Stomach smooth muscle (tissue), 2 donors: ENCODE results near the gene NEUROD2.
"Not testable (repeated sequence)": the region's sequence is repeated elsewhere in the genome, so short reads cannot be mapped to it uniquely, and the experiment has no call there.

Experiments used
- H3K27ac ChIP-seq: one replicate; pipeline ENCODE4 v1.7.0; 2013; ENCODE audit warnings: mild to moderate bottlenecking, low read length, inconsistent platforms
- H3K27me3 ChIP-seq, 2 donors: one replicate each; pipeline ENCODE4 v1.7.0; 2013; ENCODE audit warnings: low read length in 2 of 2; ENCODE audit not compliant: insufficient read depth in 2 of 2, control insufficient read depth in 1 of 2
- H3K36me3 ChIP-seq, 2 donors: one replicate each; pipeline ENCODE4 v1.7.0; 2013; ENCODE audit warnings: low read length in 2 of 2; ENCODE audit not compliant: control insufficient read depth in 2 of 2, insufficient read depth in 2 of 2
- H3K4me1 ChIP-seq: one replicate; pipeline ENCODE4 v1.7.0; 2013; ENCODE audit warnings: low read length; ENCODE audit not compliant: control insufficient read depth, insufficient read depth
- H3K4me3 ChIP-seq, 2 donors: one replicate each; pipeline ENCODE4 v1.7.0; 2013; ENCODE audit warnings: low read length in 2 of 2
- H3K9ac ChIP-seq, 2 donors: one replicate each; pipeline ENCODE4 v1.7.0; 2013; ENCODE audit warnings: low read length in 2 of 2, mild to moderate bottlenecking in 1 of 2
- H3K9me3 ChIP-seq, 2 donors: one replicate each; pipeline ENCODE4 v1.7.0; 2013; ENCODE audit warnings: low read length in 2 of 2; ENCODE audit not compliant: control insufficient read depth in 2 of 2
- donor health status: healthy.
- donor health status: Pancreatic carcinoma.

Gene NEUROD2

GRCh38 chr17:39591958-39592954 lies 15.5 kb downstream of the NEUROD2 start:
- Histone ChIP-seq H3K36me3 (no peaks in the 10 kb centered on the region), H3K9ac (no peak overlapping the region), H3K4me3 (no peak overlapping the region), H3K27ac (no peak overlapping the region), H3K9me3 (no peaks in the 10 kb centered on the region), H3K4me1 (peaks cover 2% of the 10 kb centered on the region), H3K27me3 (peaks cover 20 to 37% of the 10 kb centered on the region in 2 donors)

- not testable (repeated sequence) for H3K4me1 ChIP-seq, H3K27ac ChIP-seq, H3K4me3 ChIP-seq, H3K9ac ChIP-seq, H3K36me3 ChIP-seq, H3K9me3 ChIP-seq
- peaks cover 2 to 20% of the 10 kb centered on the region in 2 donors for H3K27me3 ChIP-seq
Observed at GRCh38 chr17:39590180-39590579, 17.5 kb downstream of the NEUROD2 start.

- Histone ChIP-seq H3K4me3 (no peak overlapping the region), H3K9ac (no peak overlapping the region), H3K27ac (no peak overlapping the region), H3K9me3 (no peaks in the 10 kb centered on the region), H3K27me3 (peaks cover 0 to 2% of the 10 kb centered on the region in 2 donors), H3K4me1 (no peaks in the 10 kb centered on the region), H3K36me3 (no peaks in the 10 kb centered on the region)
Observed at GRCh38 chr17:39582658-39583057, 25.1 kb downstream of the NEUROD2 start.

GRCh38 chr17:39581759-39582085 lies 26.0 kb downstream of the NEUROD2 start:
- peaks cover 0 to 2% of the 10 kb centered on the region in 2 donors for H3K27me3 ChIP-seq
- no peak overlapping the region for H3K27ac ChIP-seq
- H3K9ac ChIP-seq = no peak overlapping the region
- no peaks in the 10 kb centered on the region for H3K36me3 ChIP-seq
- H3K4me3 ChIP-seq = no peak overlapping the region
- H3K4me1 ChIP-seq = no peaks in the 10 kb centered on the region
- H3K9me3 ChIP-seq = no peaks in the 10 kb centered on the region

- H3K4me1 ChIP-seq = no peaks in the 10 kb centered on the region
- H3K9me3 ChIP-seq = no peaks in the 10 kb centered on the region
- no peak overlapping the region for H3K4me3 ChIP-seq
- H3K9ac ChIP-seq = no peak overlapping the region
- peaks cover 0 to 2% of the 10 kb centered on the region in 2 donors for H3K27me3 ChIP-seq
- no peak overlapping the region for H3K27ac ChIP-seq
- no peaks in the 10 kb centered on the region for H3K36me3 ChIP-seq
Observed at GRCh38 chr17:39581071-39581758, 26.5 kb downstream of the NEUROD2 start.

- H3K27ac ChIP-seq = no peak overlapping the region
Observed at GRCh38 chr17:39580082-39580468, 27.6 kb downstream of the NEUROD2 start.

GRCh38 chr17:39579318-39580081 lies 28.2 kb downstream of the NEUROD2 start:
- Histone ChIP-seq H3K9ac (no peak overlapping the region), H3K36me3 (no peaks in the 10 kb centered on the region), H3K27me3 (peaks cover 0 to 2% of the 10 kb centered on the region in 2 donors), H3K27ac (no peak overlapping the region), H3K9me3 (no peaks in the 10 kb centered on the region), H3K4me1 (no peaks in the 10 kb centered on the region), H3K4me3 (no peak overlapping the region)

More at GRCh38 chr17:39580082-39580468, 27.6 kb downstream of the NEUROD2 start:
- Histone ChIP-seq H3K9me3 (no peaks in the 10 kb centered on the region), H3K27me3 (peaks cover 0 to 2% of the 10 kb centered on the region in 2 donors), H3K9ac (no peak overlapping the region), H3K36me3 (no peaks in the 10 kb centered on the region), H3K4me1 (no peaks in the 10 kb centered on the region), H3K4me3 (no peak overlapping the region)

- no peaks in the 10 kb centered on the region for H3K9me3 ChIP-seq
Observed at GRCh38 chr17:39578272-39578671, 29.4 kb downstream of the NEUROD2 start.

GRCh38 chr17:39576187-39576586 lies 31.5 kb downstream of the NEUROD2 start:
- peaks cover 0 to 2% of the 10 kb centered on the region in 2 donors for H3K27me3 ChIP-seq
- no peak overlapping the region for H3K27ac ChIP-seq
- no peak overlapping the region for H3K4me3 ChIP-seq
- H3K9me3 ChIP-seq = no peaks in the 10 kb centered on the region
- H3K36me3 ChIP-seq = no peaks in the 10 kb centered on the region
- H3K4me1 ChIP-seq = peaks cover 8% of the 10 kb centered on the region
- H3K9ac ChIP-seq = no peak overlapping the region

More at GRCh38 chr17:39578272-39578671, 29.4 kb downstream of the NEUROD2 start:
- H3K27ac ChIP-seq = no peak overlapping the region
- no peak overlapping the region for H3K9ac ChIP-seq
- peaks cover 0 to 2% of the 10 kb centered on the region in 2 donors for H3K27me3 ChIP-seq
- no peak overlapping the region for H3K4me3 ChIP-seq
- H3K4me1 ChIP-seq = peaks cover 4% of the 10 kb centered on the region
- no peaks in the 10 kb centered on the region for H3K36me3 ChIP-seq

- H3K9ac ChIP-seq = peak overlapping the region; percentile 36 to 73
- no peaks in the 10 kb centered on the region for H3K27me3 ChIP-seq
- H3K27ac ChIP-seq = peak overlapping the region; percentile 67
- H3K36me3 ChIP-seq = peaks cover 2 to 9% of the 10 kb centered on the region in 2 donors
- peak overlapping the region; percentile 45 to 74 for H3K4me3 ChIP-seq
- no peaks in the 10 kb centered on the region for H3K9me3 ChIP-seq
- peaks cover 8% of the 10 kb centered on the region for H3K4me1 ChIP-seq
Observed at GRCh38 chr17:39573447-39574298, 34.0 kb downstream of the NEUROD2 start.
